Right lung (tissue), 5 donors: ENCODE data around the gene CCDC188. TPM values are rescaled to one million over a fixed set of nuclear protein-coding genes. Genes with fewer than 3 reads are reported as not detected.
"Not testable (repeated sequence)": the region's sequence is repeated elsewhere in the genome, so short reads cannot be mapped to it uniquely, and the experiment has no call there.

Source experiments
- DNase-seq, 2 donors: peaks; one replicate each; pipeline ENCODE4 v3.0.0-alpha.2; 2013
- polyA plus RNA-seq, 5 donors: library from polyadenylated mRNA; unstranded; fragments of 120-200 nt; gene quantifications; one replicate each; pipeline versions ENCODE4 v1.2.1 to v1.2.3, GENCODE V29; 2013; ENCODE audit warnings: inconsistent platforms in 1 of 5, low replicate concordance in 1 of 5; ENCODE audit not compliant: insufficient read length in 5 of 5, insufficient read depth in 1 of 5

CCDC188 gene
- polyA plus RNA-seq, 5 donors = 1.4 to 2.9 (median 1.8) TPM

- DNase-seq = no peak
Observed at GRCh38 chr22:20171288-20172140, 20.7 kb upstream of the CCDC188 start.

- no peak for DNase-seq
Observed at GRCh38 chr22:20170170-20170569, 19.3 kb upstream of the CCDC188 start.

- DNase-seq = no peak
Observed at GRCh38 chr22:20169253-20169822, 18.5 kb upstream of the CCDC188 start.

GRCh38 chr22:20167643-20168322 is 16.9 kb upstream of the CCDC188 start:
- DNase-seq = no peak

- DNase-seq = no peak
Observed at GRCh38 chr22:20166703-20167102, 15.8 kb upstream of the CCDC188 start.

GRCh38 chr22:20165913-20166312 is 15.1 kb upstream of the CCDC188 start:
- no peak for DNase-seq

- DNase-seq = no peak
Observed at GRCh38 chr22:20165421-20165820, 14.6 kb upstream of the CCDC188 start.

GRCh38 chr22:20164863-20165262 is 14.0 kb upstream of the CCDC188 start:
- no peak for DNase-seq

- DNase-seq = no peak
Observed at GRCh38 chr22:20160041-20160440, 9.2 kb upstream of the CCDC188 start.

GRCh38 chr22:20159531-20159930 is 8.7 kb upstream of the CCDC188 start:
- not testable (repeated sequence) for DNase-seq

GRCh38 chr22:20159076-20159475 is 8.2 kb upstream of the CCDC188 start:
- DNase-seq = no peak

GRCh38 chr22:20158391-20159036 is 7.7 kb upstream of the CCDC188 start:
- DNase-seq = no peak

GRCh38 chr22:20157430-20158183 is 6.8 kb upstream of the CCDC188 start:
- DNase-seq = no peak

GRCh38 chr22:20156611-20157429 is 6.0 kb upstream of the CCDC188 start:
- peak; percentile 62 to 82 for DNase-seq

GRCh38 chr22:20156042-20156389 is 5.2 kb upstream of the CCDC188 start:
- DNase-seq = no peak

GRCh38 chr22:20155330-20156041 is 4.6 kb upstream of the CCDC188 start:
- no peak for DNase-seq

- no peak for DNase-seq
Observed at GRCh38 chr22:20154602-20155187, 3.8 kb upstream of the CCDC188 start.

- DNase-seq = no peak
Observed at GRCh38 chr22:20153945-20154344, 3.1 kb upstream of the CCDC188 start.

- DNase-seq = no peak
Observed at GRCh38 chr22:20152464-20152890, 1.6 kb upstream of the CCDC188 start.

GRCh38 chr22:20151276-20151588 is 377 bp upstream of the CCDC188 start:
- no peak for DNase-seq
